ENCODE data around the gene NCOR2. TPM values are rescaled to one million over a fixed set of nuclear protein-coding genes. Genes with fewer than 3 reads are reported as not detected.

Gene NCOR2
- total RNA-seq, 1 donor from 2014 or later = 251 TPM

- no peak for DNase-seq (ENCODE audit: low spot score, unreplicated experiment)
- TF ChIP-seq, protein P1, sequence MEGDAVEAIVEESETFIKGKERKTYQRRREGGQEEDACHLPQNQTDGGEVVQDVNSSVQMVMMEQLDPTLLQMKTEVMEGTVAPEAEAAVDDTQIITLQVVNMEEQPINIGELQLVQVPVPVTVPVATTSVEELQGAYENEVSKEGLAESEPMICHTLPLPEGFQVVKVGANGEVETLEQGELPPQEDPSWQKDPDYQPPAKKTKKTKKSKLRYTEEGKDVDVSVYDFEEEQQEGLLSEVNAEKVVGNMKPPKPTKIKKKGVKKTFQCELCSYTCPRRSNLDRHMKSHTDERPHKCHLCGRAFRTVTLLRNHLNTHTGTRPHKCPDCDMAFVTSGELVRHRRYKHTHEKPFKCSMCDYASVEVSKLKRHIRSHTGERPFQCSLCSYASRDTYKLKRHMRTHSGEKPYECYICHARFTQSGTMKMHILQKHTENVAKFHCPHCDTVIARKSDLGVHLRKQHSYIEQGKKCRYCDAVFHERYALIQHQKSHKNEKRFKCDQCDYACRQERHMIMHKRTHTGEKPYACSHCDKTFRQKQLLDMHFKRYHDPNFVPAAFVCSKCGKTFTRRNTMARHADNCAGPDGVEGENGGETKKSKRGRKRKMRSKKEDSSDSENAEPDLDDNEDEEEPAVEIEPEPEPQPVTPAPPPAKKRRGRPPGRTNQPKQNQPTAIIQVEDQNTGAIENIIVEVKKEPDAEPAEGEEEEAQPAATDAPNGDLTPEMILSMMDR (IDR thresholded peaks at IDR 0.05; ENCODE audit: unreplicated experiment) = no peak
- Mint-ChIP-seq H3K27ac (no peak overlapping the region), H3K27me3 (peaks cover 4% of the 10 kb centered on the region), H3K4me1 (ENCODE audit: low read depth) (peaks cover 31% of the 10 kb centered on the region), H3K4me3 (ENCODE audit: low read depth) (no peak overlapping the region), H3K9me3 (ENCODE audit: low read depth) (no peaks in the 10 kb centered on the region), H3K36me3 (ENCODE audit: insufficient read depth) (no peaks in the 10 kb centered on the region)
Measured at GRCh38 chr12:124608450-124608870, 41.0 kb upstream of the NCOR2 start.

DNA sequence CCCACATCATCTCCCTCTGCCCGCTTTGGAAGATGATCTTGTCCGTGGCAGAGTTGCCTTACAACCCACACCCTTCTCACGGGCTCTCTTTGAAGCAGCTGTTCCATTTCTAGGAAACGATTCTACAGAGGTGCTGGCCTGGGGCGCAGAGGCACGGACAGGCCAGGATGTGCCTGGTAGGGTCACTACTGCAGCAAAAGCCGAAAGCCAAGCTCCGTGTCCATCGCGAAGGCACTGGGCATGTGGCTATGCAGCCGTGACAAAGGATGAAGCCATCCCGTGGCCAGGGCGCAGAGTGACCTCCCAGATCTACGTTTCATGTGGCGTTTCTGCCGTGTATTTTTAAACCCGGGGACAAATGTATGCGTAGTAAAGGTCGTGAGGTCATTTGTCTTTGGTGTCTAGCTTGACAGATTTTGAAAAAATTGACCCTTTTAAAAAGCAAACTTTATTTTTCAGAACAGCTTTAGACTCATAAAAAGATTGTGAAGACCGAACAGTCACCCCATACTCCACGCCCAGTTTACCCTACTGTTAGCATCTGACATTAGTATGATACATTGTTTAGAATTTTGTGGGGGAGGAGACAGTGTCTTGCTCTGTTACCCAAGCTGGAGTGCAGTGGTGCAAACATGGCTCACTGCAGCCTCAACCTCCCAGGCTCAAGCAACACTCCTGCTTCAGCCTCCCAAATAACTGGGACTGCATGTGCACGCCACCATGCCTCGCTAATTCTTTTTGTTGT is 40.4 kb upstream of the NCOR2 start:
- Mint-ChIP-seq H3K9me3 (ENCODE audit: low read depth) (no peaks in the 10 kb centered on the region), H3K4me3 (ENCODE audit: low read depth) (no peak overlapping the region), H3K27me3 (peaks cover 1% of the 10 kb centered on the region), H3K4me1 (ENCODE audit: low read depth) (peaks cover 33% of the 10 kb centered on the region), H3K36me3 (ENCODE audit: insufficient read depth) (no peaks in the 10 kb centered on the region), H3K27ac (peak overlapping the region; percentile 14)
- DNase-seq (ENCODE audit: low spot score, unreplicated experiment) = no peak
- TF ChIP-seq, protein P1 (IDR thresholded peaks at IDR 0.05; ENCODE audit: unreplicated experiment) = no peak

DNA sequence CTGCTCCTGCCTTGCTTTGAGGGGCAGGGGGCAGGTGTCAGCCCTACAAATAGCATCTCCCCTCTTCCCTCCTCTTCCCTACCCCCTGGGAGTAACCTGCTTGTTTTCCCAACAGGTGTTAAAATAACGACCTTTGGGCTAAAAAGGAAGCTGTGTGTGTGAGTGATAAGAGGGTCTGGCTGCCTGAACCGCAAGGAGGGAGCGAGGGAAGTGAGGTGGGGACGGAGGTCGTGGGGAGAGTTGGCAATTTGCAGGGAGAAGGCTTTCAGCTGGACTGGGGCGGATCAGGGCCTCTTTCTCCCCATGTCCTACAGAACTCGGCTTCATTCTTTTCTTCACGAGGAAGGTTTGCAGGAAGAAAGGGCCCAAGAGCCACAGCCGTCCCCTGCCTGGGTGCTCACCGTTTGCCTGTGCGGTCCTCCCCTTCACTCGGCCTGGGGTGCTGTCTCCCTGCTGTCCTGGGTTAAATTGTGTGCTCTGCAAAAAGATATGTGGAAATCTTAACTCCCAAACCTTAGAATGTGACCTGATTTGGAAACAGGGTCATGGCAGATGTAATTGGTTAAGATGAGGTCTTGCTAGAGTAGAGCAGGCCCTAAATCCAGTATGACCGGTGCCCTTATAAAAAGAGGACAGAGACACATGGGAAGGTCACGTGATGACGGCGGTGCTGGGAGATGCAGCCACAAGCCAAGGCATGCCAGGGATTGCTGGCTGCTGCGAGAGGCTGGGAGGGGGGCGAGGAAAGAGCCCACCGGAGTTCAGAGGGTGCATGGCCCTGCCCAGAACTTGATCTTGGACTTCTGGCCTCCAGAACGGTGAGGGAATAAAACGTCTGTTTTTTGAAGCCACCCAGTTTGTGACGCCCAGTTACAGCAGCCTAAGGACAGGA is 38.7 kb upstream of the NCOR2 start:
- peaks cover 35% of the 10 kb centered on the region for H3K4me1 Mint-ChIP-seq (ENCODE audit: low read depth)
- H3K27ac Mint-ChIP-seq = peak overlapping the region; percentile 4
- TF ChIP-seq, protein P1 (IDR thresholded peaks at IDR 0.05; ENCODE audit: unreplicated experiment) = no peak
- H3K4me3 Mint-ChIP-seq (ENCODE audit: low read depth) = no peak overlapping the region
- no peaks in the 10 kb centered on the region for H3K36me3 Mint-ChIP-seq (ENCODE audit: insufficient read depth)
- H3K9me3 Mint-ChIP-seq (ENCODE audit: low read depth) = no peaks in the 10 kb centered on the region
- H3K27me3 Mint-ChIP-seq = peaks cover 4% of the 10 kb centered on the region
- DNase-seq (ENCODE audit: low spot score, unreplicated experiment) = no peak

GRCh38 chr12:124605150-124605882 is 37.9 kb upstream of the NCOR2 start:
- H3K27ac Mint-ChIP-seq = no peak overlapping the region
- DNase-seq (ENCODE audit: low spot score, unreplicated experiment) = no peak
- TF ChIP-seq, protein P1 (IDR thresholded peaks at IDR 0.05; ENCODE audit: unreplicated experiment) = no peak
- no peak overlapping the region for H3K4me3 Mint-ChIP-seq (ENCODE audit: low read depth)
- H3K4me1 Mint-ChIP-seq (ENCODE audit: low read depth) = peaks cover 35% of the 10 kb centered on the region
- no peaks in the 10 kb centered on the region for H3K9me3 Mint-ChIP-seq (ENCODE audit: low read depth)
- no peaks in the 10 kb centered on the region for H3K36me3 Mint-ChIP-seq (ENCODE audit: insufficient read depth)
- peaks cover 4% of the 10 kb centered on the region for H3K27me3 Mint-ChIP-seq

- H3K9me3 Mint-ChIP-seq (ENCODE audit: low read depth) = peaks cover 4% of the 10 kb centered on the region
- no peak overlapping the region for H3K4me3 Mint-ChIP-seq (ENCODE audit: low read depth)
- no peaks in the 10 kb centered on the region for H3K36me3 Mint-ChIP-seq (ENCODE audit: insufficient read depth)
- H3K27ac Mint-ChIP-seq = no peak overlapping the region
- no peak for DNase-seq (ENCODE audit: low spot score, unreplicated experiment)
- TF ChIP-seq, protein P1 (IDR thresholded peaks at IDR 0.05; ENCODE audit: unreplicated experiment) = no peak
- H3K27me3 Mint-ChIP-seq = peaks cover 4% of the 10 kb centered on the region
- H3K4me1 Mint-ChIP-seq (ENCODE audit: low read depth) = peaks cover 35% of the 10 kb centered on the region
Measured at GRCh38 chr12:124604264-124604680, 36.9 kb upstream of the NCOR2 start.
